Mesenchymal stem cell (in vitro differentiated cells and primary cell): ENCODE results near the gene RPS6KA5.

ENCODE experiments used
- DNase-seq: peaks from one replicate; pipeline ENCODE4 v3.0.0-alpha.2; 2013
- H2AFZ ChIP-seq: one replicate; pipeline ENCODE4 v1.6.1; 2013; ENCODE audit warnings: low read depth, mild to moderate bottlenecking, control low read depth, inconsistent platforms, low read length, moderate library complexity
- H2AK5ac ChIP-seq: 2 replicates; pipeline ENCODE4 v1.6.1; 2013; ENCODE audit warnings: low read length, moderate library complexity, mild to moderate bottlenecking, inconsistent platforms; ENCODE audit not compliant: severe bottlenecking
- H2BK120ac ChIP-seq: one replicate; pipeline ENCODE4 v1.6.1; 2013; ENCODE audit warnings: low read depth, mild to moderate bottlenecking, inconsistent platforms, low read length, moderate library complexity
- H2BK12ac ChIP-seq, 2 experiments: one replicate each; pipeline ENCODE4 v1.6.1; 2013; ENCODE audit warnings: inconsistent platforms in 2 of 2, low read length in 2 of 2, mild to moderate bottlenecking in 2 of 2, moderate library complexity in 2 of 2, control low read depth in 1 of 2
- H2BK15ac ChIP-seq: one replicate; pipeline ENCODE4 v1.6.1; 2013; ENCODE audit warnings: mild to moderate bottlenecking, low read depth, inconsistent platforms; ENCODE audit not compliant: poor library complexity, severe bottlenecking
- H2BK5ac ChIP-seq: 2 replicates; pipeline ENCODE4 v1.6.1; 2013; ENCODE audit warnings: low read depth, mild to moderate bottlenecking, low read length, control low read depth, inconsistent platforms; ENCODE audit not compliant: poor library complexity, severe bottlenecking
- H3K14ac ChIP-seq, 2 experiments: one replicate each; pipeline ENCODE4 v1.6.1; 2013; ENCODE audit warnings: inconsistent platforms in 2 of 2, low read length in 2 of 2, control low read depth in 1 of 2, mild to moderate bottlenecking in 1 of 2, moderate library complexity in 1 of 2
- H3K18ac ChIP-seq, 2 experiments: one replicate each; pipeline ENCODE4 v1.6.1; 2013; ENCODE audit warnings: inconsistent platforms in 2 of 2, low read length in 2 of 2, control low read depth in 1 of 2, low read depth in 1 of 2, mild to moderate bottlenecking in 1 of 2
- H3K23ac ChIP-seq, 2 experiments: one replicate each; pipeline ENCODE4 v1.6.1; 2013; ENCODE audit warnings: inconsistent platforms in 2 of 2, low read length in 2 of 2, mild to moderate bottlenecking in 2 of 2, moderate library complexity in 2 of 2, control low read depth in 1 of 2
- H3K27ac ChIP-seq: 2 replicates; pipeline ENCODE4 v1.5.1; 2013; ENCODE audit warnings: mild to moderate bottlenecking, moderate library complexity, low read length, control low read depth, inconsistent platforms; ENCODE audit not compliant: poor library complexity, severe bottlenecking
- H3K27me3 ChIP-seq, 2 experiments: 2 replicates each; pipeline versions ENCODE4 v1.6.1 to v1.7.0; 2013; ENCODE audit warnings: low read length in 2 of 2, mild to moderate bottlenecking in 2 of 2, moderate library complexity in 2 of 2, control low read depth in 1 of 2, inconsistent platforms in 1 of 2; ENCODE audit not compliant: control insufficient read depth in 1 of 2, insufficient read depth in 1 of 2
- H3K36me3 ChIP-seq, 2 experiments: 2 replicates each; pipeline versions ENCODE4 v1.6.1 to v1.7.0; 2013; ENCODE audit warnings: low read length in 2 of 2, control low read depth in 1 of 2, inconsistent platforms in 1 of 2, low read depth in 1 of 2, mild to moderate bottlenecking in 1 of 2; ENCODE audit not compliant: insufficient read depth in 2 of 2, control insufficient read depth in 1 of 2
- H3K4ac ChIP-seq, 2 experiments: one replicate each; pipeline ENCODE4 v1.6.1; 2013; ENCODE audit warnings: inconsistent platforms in 2 of 2, low read length in 2 of 2, mild to moderate bottlenecking in 2 of 2, moderate library complexity in 2 of 2, control low read depth in 1 of 2, low read depth in 1 of 2
- H3K4me1 ChIP-seq: 2 replicates; pipeline ENCODE4 v1.6.1; 2013; ENCODE audit warnings: low read depth, low read length, control low read depth; ENCODE audit not compliant: control insufficient read depth, insufficient read depth
- H3K4me2 ChIP-seq: 2 replicates; pipeline ENCODE4 v1.6.1; 2013; ENCODE audit warnings: low read length, mild to moderate bottlenecking, inconsistent platforms; ENCODE audit not compliant: poor library complexity, severe bottlenecking
- H3K4me3 ChIP-seq, 2 experiments: 2 replicates each; pipeline versions ENCODE4 v1.5.1 to v1.7.0; 2013; ENCODE audit warnings: low read length in 2 of 2, mild to moderate bottlenecking in 2 of 2, control low read depth in 1 of 2, low read depth in 1 of 2; ENCODE audit not compliant: insufficient read depth in 1 of 2
- H3K79me1 ChIP-seq: replicated peaks from 2 replicates; pipeline ENCODE4 v1.6.1; 2013; ENCODE audit warnings: mild to moderate bottlenecking, control low read depth, low read length, inconsistent platforms; ENCODE audit not compliant: poor library complexity, severe bottlenecking
- H3K9ac ChIP-seq: 2 replicates; pipeline ENCODE4 v1.7.0; 2013; ENCODE audit warnings: mild to moderate bottlenecking, low read length, moderate library complexity
- H3K9me3 ChIP-seq: 2 replicates; pipeline ENCODE4 v1.7.0; 2013; ENCODE audit warnings: mild to moderate bottlenecking, low read length; ENCODE audit not compliant: control insufficient read depth
- H4K8ac ChIP-seq: one replicate; pipeline ENCODE4 v1.6.1; 2013; ENCODE audit warnings: inconsistent platforms, mild to moderate bottlenecking, low read length, moderate library complexity
- H4K91ac ChIP-seq: one replicate; pipeline ENCODE4 v1.6.1; 2013; ENCODE audit warnings: mild to moderate bottlenecking, low read length, inconsistent platforms
- WGBS: methylation state at CpG from one replicate; pipeline ENCODE4 v1.1.7; 2013; ENCODE audit warnings: mixed read lengths; 5-methylcytosine and 5-hydroxymethylcytosine counted together

RPS6KA5 gene

GRCh38 chr14:91010153-91010533 is 50.3 kb downstream of the RPS6KA5 start:
- peaks cover 5% of the 10 kb centered on the region for H3K79me1 ChIP-seq

GRCh38 chr14:91009501-91010152 is 50.8 kb downstream of the RPS6KA5 start:
- H3K79me1 ChIP-seq: peaks cover 5% of the 10 kb centered on the region
- WGBS: 100% methylated on average over 3 of the region's 3 CpGs
- no peaks in the 10 kb centered on the region for H3K4me1 ChIP-seq

More at GRCh38 chr14:91010153-91010533, 50.3 kb downstream of the RPS6KA5 start:
- H2BK15ac ChIP-seq: no peak overlapping the region
- H2BK12ac ChIP-seq: no peak overlapping the region
- no peak overlapping the region for H2BK5ac ChIP-seq
- H3K27me3 ChIP-seq: no peaks in the 10 kb centered on the region
- H4K91ac ChIP-seq: no peak overlapping the region
- no peak overlapping the region for H2AK5ac ChIP-seq
- H3K18ac ChIP-seq: no peak overlapping the region
- no peak overlapping the region for H3K14ac ChIP-seq
- H3K4me2 ChIP-seq: no peak overlapping the region
- no peaks in the 10 kb centered on the region for H3K4me1 ChIP-seq
- no peak overlapping the region for H3K4me3 ChIP-seq
- H3K23ac ChIP-seq: no peak overlapping the region
- no peak overlapping the region for H3K9ac ChIP-seq
- 94% methylated on average over 2 of the region's 2 CpGs for WGBS
- no peak overlapping the region for H2AFZ ChIP-seq
- H3K4ac ChIP-seq: no peak overlapping the region
- no peak overlapping the region for H2BK120ac ChIP-seq
- H3K9me3 ChIP-seq: no peaks in the 10 kb centered on the region
- H4K8ac ChIP-seq: no peak overlapping the region
- H3K36me3 ChIP-seq: no peaks in the 10 kb centered on the region
- H3K27ac ChIP-seq: no peak overlapping the region
- DNase-seq: no peak

GRCh38 chr14:91008759-91009409 is 51.6 kb downstream of the RPS6KA5 start:
- Histone ChIP-seq H3K27me3 (no peaks in the 10 kb centered on the region), H3K27ac (no peak overlapping the region), H4K8ac (no peak overlapping the region), H2BK120ac (no peak overlapping the region), H3K79me1 (peaks cover 5% of the 10 kb centered on the region), H3K14ac (no peak overlapping the region), H3K23ac (no peak overlapping the region), H2BK12ac (no peak overlapping the region), H4K91ac (no peak overlapping the region), H3K4me1 (no peaks in the 10 kb centered on the region), H3K4me3 (no peak overlapping the region), H3K9ac (no peak overlapping the region), H3K4me2 (no peak overlapping the region), H3K4ac (no peak overlapping the region), H3K9me3 (no peaks in the 10 kb centered on the region), H2AK5ac (no peak overlapping the region), H2AFZ (no peak overlapping the region), H2BK15ac (no peak overlapping the region), H2BK5ac (no peak overlapping the region), H3K18ac (no peak overlapping the region), H3K36me3 (no peaks in the 10 kb centered on the region)
- no CpG with 5 or more reads among the region's 2 CpGs for whole genome bisulfite sequencing
- DNase-seq: no peak

More at GRCh38 chr14:91009501-91010152, 50.8 kb downstream of the RPS6KA5 start:
- no peak overlapping the region for H3K23ac ChIP-seq
- H4K91ac ChIP-seq: no peak overlapping the region
- H3K4me2 ChIP-seq: no peak overlapping the region
- H3K14ac ChIP-seq: no peak overlapping the region
- H3K4me3 ChIP-seq: no peak overlapping the region
- no peak overlapping the region for H2BK120ac ChIP-seq
- DNase-seq: no peak
- H3K27me3 ChIP-seq: no peaks in the 10 kb centered on the region
- no peak overlapping the region for H3K9ac ChIP-seq
- no peak overlapping the region for H2AK5ac ChIP-seq
- H3K18ac ChIP-seq: no peak overlapping the region
- no peak overlapping the region for H4K8ac ChIP-seq
- no peak overlapping the region for H3K27ac ChIP-seq
- H3K9me3 ChIP-seq: no peaks in the 10 kb centered on the region
- H3K36me3 ChIP-seq: no peaks in the 10 kb centered on the region
- H2AFZ ChIP-seq: no peak overlapping the region
- H2BK15ac ChIP-seq: no peak overlapping the region
- H2BK5ac ChIP-seq: no peak overlapping the region
- H2BK12ac ChIP-seq: no peak overlapping the region
- H3K4ac ChIP-seq: no peak overlapping the region

DNA sequence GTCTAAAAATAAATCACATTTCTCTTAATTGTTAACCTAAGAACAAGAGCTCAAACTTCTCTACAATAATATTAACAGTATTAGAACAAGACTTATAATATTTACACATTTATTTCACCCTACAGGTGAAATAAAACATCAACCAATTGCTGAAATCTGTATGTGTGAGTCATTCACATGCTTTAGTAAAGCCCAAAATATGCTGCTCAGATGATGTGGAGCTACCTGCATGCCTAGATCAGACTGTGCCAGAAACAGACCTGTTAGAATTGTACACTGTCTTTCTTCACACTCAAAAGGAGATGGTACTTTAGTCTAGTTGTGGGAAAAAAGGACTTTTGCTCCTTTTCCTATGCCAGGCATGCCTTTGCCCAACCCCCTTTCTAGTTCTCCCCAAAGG is 54.7 kb downstream of the RPS6KA5 start:
- H3K79me1 ChIP-seq: peaks cover 2% of the 10 kb centered on the region
- no peak overlapping the region for H3K18ac ChIP-seq
- no peaks in the 10 kb centered on the region for H3K36me3 ChIP-seq
- no peak overlapping the region for H3K9ac ChIP-seq
- no peak overlapping the region for H3K23ac ChIP-seq
- H3K27ac ChIP-seq: no peak overlapping the region
- no peak overlapping the region for H2BK15ac ChIP-seq
- H3K14ac ChIP-seq: no peak overlapping the region
- H4K91ac ChIP-seq: no peak overlapping the region
- H3K4me3 ChIP-seq: no peak overlapping the region
- no peaks in the 10 kb centered on the region for H3K4me1 ChIP-seq
- no peak overlapping the region for H3K4me2 ChIP-seq
- DNase-seq: no peak
- no peak overlapping the region for H4K8ac ChIP-seq
- H3K9me3 ChIP-seq: no peaks in the 10 kb centered on the region
- no peaks in the 10 kb centered on the region for H3K27me3 ChIP-seq
- no peak overlapping the region for H2BK5ac ChIP-seq
- no peak overlapping the region for H2AFZ ChIP-seq
- no peak overlapping the region for H2BK120ac ChIP-seq
- no peak overlapping the region for H2AK5ac ChIP-seq
- H2BK12ac ChIP-seq: no peak overlapping the region
- no peak overlapping the region for H3K4ac ChIP-seq
